Upper lobe of right lung (tissue), 1 donor: ENCODE data around the gene RBM44. TPM values are rescaled to one million over a fixed set of nuclear protein-coding genes. Genes with fewer than 3 reads are reported as not detected.
"Not testable (repeated sequence)": the region's sequence is repeated elsewhere in the genome, so short reads cannot be mapped to it uniquely, and the experiment has no call there.

ENCODE experiments used
- ATAC-seq: fragments of 200-7000 bp; cut with Tn5 transposase; one replicate; pipeline ENCODE4 v1.9.1; 2020; ENCODE audit warnings: mild to moderate bottlenecking, moderate library complexity
- DNase-seq: peaks from one replicate; pipeline ENCODE4 v3.0.0-alpha.2; 2020
- H3K27ac ChIP-seq: fragments of 200-600 bp; one replicate; pipeline ENCODE4 v1.8.0; 2022
- H3K27me3 ChIP-seq: fragments of 200-600 bp; one replicate; pipeline ENCODE4 v1.8.0; 2022; ENCODE audit warnings: mild to moderate bottlenecking
- H3K36me3 ChIP-seq: fragments of 200-600 bp; one replicate; pipeline ENCODE4 v1.8.0; 2022
- H3K4me1 ChIP-seq: fragments of 200-600 bp; one replicate; pipeline ENCODE4 v1.8.0; 2022
- H3K4me3 ChIP-seq: fragments of 200-600 bp; one replicate; pipeline ENCODE4 v1.8.0; 2022; ENCODE audit warnings: mild to moderate bottlenecking
- H3K9me3 ChIP-seq: fragments of 200-600 bp; one replicate; pipeline ENCODE4 v1.8.0; 2022
- CTCF ChIP-seq: fragments of 200-600 bp; IDR thresholded peaks from one replicate; pipeline ENCODE4 v1.8.0; 2022; ENCODE audit warnings: antibody characterized with exemption
- intact Hi-C: fragments of 100-400 bp; cut with DNase I; formaldehyde crosslinking; loops from one replicate; pipeline ENCODE4 v1.11.0; 2022
- total RNA-seq: library from RNA; stranded (reverse); fragmentation: NEBNext Ultra II Directional; extraction: Animal tissue kit (Norgen Biotek cat#: 25700); gene quantifications from one replicate; pipeline ENCODE4 v1.2.1, GENCODE V29; 2021
- donor health status: DM: no; HTN: yes; CAD: no; lungs with severe emphysema.

Gene RBM44
- total RNA-seq, 1 donor from 2014 or later = 1.8 TPM

- H3K9me3 ChIP-seq = no peaks in the 10 kb centered on the region
- H3K4me3 ChIP-seq = no peak overlapping the region
- H3K4me1 ChIP-seq = no peaks in the 10 kb centered on the region
- H3K27me3 ChIP-seq = no peaks in the 10 kb centered on the region
- DNase-seq (no peak), ATAC-seq (no peak)
- H3K27ac ChIP-seq = no peak overlapping the region
- intact Hi-C loops = no loop called here
- peaks cover 89% of the 10 kb centered on the region for H3K36me3 ChIP-seq
- TF ChIP-seq CTCF = no peak
These were observed 34.8 kb upstream of the RBM44 start for GRCh38 chr2:237763812-237764211.

GRCh38 chr2:237765122-237765521 lies 33.5 kb upstream of the RBM44 start:
- H3K4me1 ChIP-seq, DNase-seq, H3K4me3 ChIP-seq, H3K27me3 ChIP-seq, ATAC-seq, H3K9me3 ChIP-seq, intact Hi-C loops, H3K27ac ChIP-seq: not testable (repeated sequence)
- peaks cover 90% of the 10 kb centered on the region for H3K36me3 ChIP-seq

GRCh38 chr2:237765875-237766274 lies 32.7 kb upstream of the RBM44 start:
- Histone ChIP-seq H3K36me3 (peaks cover 90% of the 10 kb centered on the region), H3K9me3 (no peaks in the 10 kb centered on the region), H3K27ac (no peak overlapping the region), H3K27me3 (no peaks in the 10 kb centered on the region), H3K4me3 (no peak overlapping the region), H3K4me1 (no peaks in the 10 kb centered on the region)
- intact Hi-C loops = no loop called here
- TF ChIP-seq CTCF = no peak
- no peak for DNase-seq
- ATAC-seq = peak; percentile 32

GRCh38 chr2:237766340-237766739 lies 32.2 kb upstream of the RBM44 start:
- Histone ChIP-seq H3K36me3 (peaks cover 90% of the 10 kb centered on the region), H3K27me3 (no peaks in the 10 kb centered on the region), H3K9me3 (no peaks in the 10 kb centered on the region), H3K4me3 (no peak overlapping the region), H3K27ac (no peak overlapping the region), H3K4me1 (no peaks in the 10 kb centered on the region)
- DNase-seq (no peak), ATAC-seq (peak; percentile 52)
- intact Hi-C loops = no loop called here
- no peak for TF ChIP-seq CTCF

- ATAC-seq (no peak), DNase-seq (no peak)
- intact Hi-C loops = no loop called here
- no peak overlapping the region for H3K27ac ChIP-seq
- H3K4me3 ChIP-seq = no peak overlapping the region
- H3K27me3 ChIP-seq = no peaks in the 10 kb centered on the region
- TF ChIP-seq CTCF = no peak
- H3K36me3 ChIP-seq = peaks cover 94% of the 10 kb centered on the region
- no peaks in the 10 kb centered on the region for H3K9me3 ChIP-seq
- no peaks in the 10 kb centered on the region for H3K4me1 ChIP-seq
These were observed 26.1 kb upstream of the RBM44 start for GRCh38 chr2:237772513-237772912.

- Histone ChIP-seq H3K27me3 (no peaks in the 10 kb centered on the region), H3K4me1 (no peaks in the 10 kb centered on the region), H3K36me3 (peaks cover 96% of the 10 kb centered on the region), H3K4me3 (no peak overlapping the region), H3K27ac (no peak overlapping the region), H3K9me3 (no peaks in the 10 kb centered on the region)
- intact Hi-C loops = no loop called here
- DNase-seq = no peak
- no peak for TF ChIP-seq CTCF
- ATAC-seq = no peak
These were observed 24.8 kb upstream of the RBM44 start for GRCh38 chr2:237773826-237774225.
